HFF-Myc (cell line): ENCODE data around the gene CD44.
A peak's percentile ranks its signal among the peaks of the same experiment; 100 is the strongest.
"Not testable (repeated sequence)": the region's sequence is repeated elsewhere in the genome, so short reads cannot be mapped to it uniquely, and the experiment has no call there.

Experiments used
- DNase-seq: peaks from one replicate; pipeline ENCODE4 v3.0.0-alpha.2; 2011; ENCODE audit warnings: low read depth; ENCODE audit errors: extremely low read depth
- H3K4me3 ChIP-seq: replicated peaks from 2 replicates; pipeline ENCODE4 v1.5.1; 2011; ENCODE audit warnings: low read depth, mild to moderate bottlenecking, control low read depth, low read length
- CTCF ChIP-seq: IDR thresholded peaks from 2 replicates; pipeline ENCODE4 v1.5.1; 2012; ENCODE audit warnings: mild to moderate bottlenecking, low read depth, low read length, control low read depth; ENCODE audit errors: missing control alignments

Gene CD44

GRCh38 chr11:35105319-35106079 is 33.5 kb upstream of the CD44 start:
- H3K4me3 ChIP-seq, result no peak overlapping the region
- no peak for DNase-seq
- no peak for TF ChIP-seq CTCF

GRCh38 chr11:35106595-35106994 is 32.4 kb upstream of the CD44 start:
- H3K4me3 ChIP-seq, result no peak overlapping the region
- no peak for DNase-seq
- no peak for TF ChIP-seq CTCF

- no peak for TF ChIP-seq CTCF
- no peak for DNase-seq
These were observed 31.1 kb upstream of the CD44 start for GRCh38 chr11:35107861-35108260.

GRCh38 chr11:35108336-35108735 is 30.6 kb upstream of the CD44 start:
- not testable (repeated sequence) for DNase-seq, H3K4me3 ChIP-seq

More at GRCh38 chr11:35107861-35108260, 31.1 kb upstream of the CD44 start:
- H3K4me3 ChIP-seq, result no peak overlapping the region

GRCh38 chr11:35109041-35109440 is 29.9 kb upstream of the CD44 start:
- H3K4me3 ChIP-seq, result no peak overlapping the region
- TF ChIP-seq CTCF, result no peak
- no peak for DNase-seq

- no peak overlapping the region for H3K4me3 ChIP-seq
- TF ChIP-seq CTCF, result no peak
- DNase-seq, result no peak
These were observed 29.1 kb upstream of the CD44 start for GRCh38 chr11:35109827-35110226.

- DNase-seq, result peak; percentile 82
- H3K4me3 ChIP-seq, result no peak overlapping the region
- no peak for TF ChIP-seq CTCF
These were observed 27.6 kb upstream of the CD44 start for GRCh38 chr11:35111161-35112055.
